ENCODE data around the gene CXADR.

The CXADR gene

GRCh38 chr21:17545007-17545406 is 32.2 kb downstream of the CXADR start:
- DNase-seq (no peak), ATAC-seq (ENCODE audit: insufficient read depth, low read depth) (no peak)
- Histone ChIP-seq H3K79me2 (ENCODE audit: insufficient read depth, low read length) (no peaks in the 10 kb centered on the region), H3K4me1 (ENCODE audit: insufficient read depth, low read length) (no peaks in the 10 kb centered on the region), H3K9me3 (ENCODE audit: insufficient read depth, low read length, severe bottlenecking) (no peaks in the 10 kb centered on the region), H3K27me3 (ENCODE audit: insufficient read depth, low read length, poor library complexity) (no peaks in the 10 kb centered on the region), H3K9ac (ENCODE audit: low read depth, low read length) (no peak overlapping the region), H4K20me1 (ENCODE audit: insufficient read depth, low read length) (no peaks in the 10 kb centered on the region), H3K27ac (ENCODE audit: low read length) (no peak overlapping the region), H2AFZ (ENCODE audit: low read depth, low read length) (no peak overlapping the region), H3K4me3 (ENCODE audit: low read depth in 1 of 2, low read length in 2 of 2) (no peak overlapping the region), H3K4me2 (ENCODE audit: insufficient read depth, low read length) (no peak overlapping the region), H3K36me3 (ENCODE audit: insufficient read depth, low read length) (no peaks in the 10 kb centered on the region)
- TF ChIP-seq EZH2 (IDR thresholded peaks at IDR 0.05; ENCODE audit: borderline replicate concordance, low read depth, low read length, severe bottlenecking) (no peak), CTCF (IDR thresholded peaks at IDR 0.05; ENCODE audit: borderline replicate concordance, extremely low read depth, low read length, poor library complexity, severe bottlenecking) (no peak)

GRCh38 chr21:17548262-17548661 is 35.4 kb downstream of the CXADR start:
- no peak overlapping the region for H3K4me3 ChIP-seq (ENCODE audit: low read depth in 1 of 2, low read length in 2 of 2)
- H3K36me3 ChIP-seq (ENCODE audit: insufficient read depth, low read length): no peaks in the 10 kb centered on the region
- no peak overlapping the region for H3K9ac ChIP-seq (ENCODE audit: low read depth, low read length)
- ATAC-seq (ENCODE audit: insufficient read depth, low read depth) (no peak), DNase-seq (no peak)
- H3K27ac ChIP-seq (ENCODE audit: low read length): no peak overlapping the region
- no peaks in the 10 kb centered on the region for H3K9me3 ChIP-seq (ENCODE audit: insufficient read depth, low read length, severe bottlenecking)
- H4K20me1 ChIP-seq (ENCODE audit: insufficient read depth, low read length): no peaks in the 10 kb centered on the region
- H3K4me2 ChIP-seq (ENCODE audit: insufficient read depth, low read length): no peak overlapping the region
- TF ChIP-seq EZH2 (IDR thresholded peaks at IDR 0.05; ENCODE audit: borderline replicate concordance, low read depth, low read length, severe bottlenecking) (no peak), CTCF (IDR thresholded peaks at IDR 0.05; ENCODE audit: borderline replicate concordance, extremely low read depth, low read length, poor library complexity, severe bottlenecking) (no peak)
- no peak overlapping the region for H2AFZ ChIP-seq (ENCODE audit: low read depth, low read length)
- no peaks in the 10 kb centered on the region for H3K27me3 ChIP-seq (ENCODE audit: insufficient read depth, low read length, poor library complexity)
- H3K79me2 ChIP-seq (ENCODE audit: insufficient read depth, low read length): no peaks in the 10 kb centered on the region
- no peaks in the 10 kb centered on the region for H3K4me1 ChIP-seq (ENCODE audit: insufficient read depth, low read length)

- H3K4me3 ChIP-seq (ENCODE audit: low read depth in 1 of 2, low read length in 2 of 2): no peak overlapping the region
- no peak overlapping the region for H3K9ac ChIP-seq (ENCODE audit: low read depth, low read length)
- no peaks in the 10 kb centered on the region for H3K4me1 ChIP-seq (ENCODE audit: insufficient read depth, low read length)
- ATAC-seq (ENCODE audit: insufficient read depth, low read depth) (no peak), DNase-seq (no peak)
- no peak overlapping the region for H2AFZ ChIP-seq (ENCODE audit: low read depth, low read length)
- no peak overlapping the region for H3K4me2 ChIP-seq (ENCODE audit: insufficient read depth, low read length)
- no peaks in the 10 kb centered on the region for H3K9me3 ChIP-seq (ENCODE audit: insufficient read depth, low read length, severe bottlenecking)
- no peaks in the 10 kb centered on the region for H4K20me1 ChIP-seq (ENCODE audit: insufficient read depth, low read length)
- no peaks in the 10 kb centered on the region for H3K79me2 ChIP-seq (ENCODE audit: insufficient read depth, low read length)
- TF ChIP-seq EZH2 (IDR thresholded peaks at IDR 0.05; ENCODE audit: borderline replicate concordance, low read depth, low read length, severe bottlenecking) (no peak), CTCF (IDR thresholded peaks at IDR 0.05; ENCODE audit: borderline replicate concordance, extremely low read depth, low read length, poor library complexity, severe bottlenecking) (no peak)
- H3K27me3 ChIP-seq (ENCODE audit: insufficient read depth, low read length, poor library complexity): no peaks in the 10 kb centered on the region
- no peak overlapping the region for H3K27ac ChIP-seq (ENCODE audit: low read length)
- no peaks in the 10 kb centered on the region for H3K36me3 ChIP-seq (ENCODE audit: insufficient read depth, low read length)
These were observed 37.9 kb downstream of the CXADR start for GRCh38 chr21:17550671-17551308.
